Adrenal gland (tissue), 12 donors: ENCODE data around the gene MIPOL1. TPM values are rescaled to one million over a fixed set of nuclear protein-coding genes. Genes with fewer than 3 reads are reported as not detected.

ENCODE experiments used
- DNase-seq, 7 donors: peaks; one replicate each; pipeline ENCODE4 v3.0.0-alpha.2; 2019 to 2020
- H3K27ac ChIP-seq, 5 donors: fragments of 200-600 bp; sonication (generic) in 4 of 5; 1 replicate in 3 of 5; 2 replicates in 2 of 5; pipeline versions ENCODE4 v1.5.1 to v1.8.0; 2016 to 2020; ENCODE audit warnings: mild to moderate bottlenecking in 1 of 5
- H3K27me3 ChIP-seq: fragments of 200-600 bp; 2 replicates; pipeline ENCODE4 v1.8.0; 2021
- H3K36me3 ChIP-seq, 2 donors: fragments of 200-600 bp; replicated peaks in 1 of 2; 1 replicate in 1 of 2; 2 replicates in 1 of 2; pipeline versions ENCODE4 v1.5.1 to v1.8.0; 2018 to 2022
- H3K4me1 ChIP-seq, 2 donors: fragments of 200-600 bp; replicated peaks in 1 of 2; 1 replicate in 1 of 2; 2 replicates in 1 of 2; pipeline versions ENCODE4 v1.5.1 to v1.8.0; 2018 to 2021
- H3K4me3 ChIP-seq, 4 donors: fragments of 200-600 bp; sonication (generic) in 3 of 4; one replicate each; pipeline ENCODE4 v1.5.1; 2016 to 2018
- H3K9me3 ChIP-seq, 3 donors: fragments of 200-600 bp; sonication (generic) in 1 of 3; replicated peaks in 1 of 3; 1 replicate in 2 of 3; 2 replicates in 1 of 3; pipeline versions ENCODE4 v1.5.1 to v1.8.0; 2016 to 2021
- POLR2A ChIP-seq, 2 donors: fragments of 450-650 bp; IDR thresholded peaks; one replicate each; pipeline ENCODE4 v1.6.1; 2017; ENCODE audit warnings: antibody characterized with exemption in 2 of 2, mild to moderate bottlenecking in 2 of 2, moderate library complexity in 1 of 2
- WGBS, 4 donors: extraction: QIAGEN DNeasy Blood & Tissue Kit in 2 of 4; methylation state at CpG; one replicate each; pipeline versions ENCODE4 v1.1.5 to v1.1.7; 2013 to 2017; 5-methylcytosine and 5-hydroxymethylcytosine counted together
- intact Hi-C, 2 donors: fragments of 100-400 bp; cut with DNase I; formaldehyde crosslinking; loops; one replicate each; pipeline versions ENCODE4 v1.14.1 to v1.15.0; 2022 to 2023
- polyA plus RNA-seq, 3 donors: library from polyadenylated mRNA; stranded (reverse); fragments of 200-250 nt in 2 of 3; fragments of 350-450 nt in 1 of 3; fragmentation: Illumina TruSeq in 1 of 3; extraction: RNeasy Lipid Tissue Mini Kit (QIAGEN cat#74804) in 1 of 3; gene quantifications; one replicate each; pipeline ENCODE4 v1.2.3, GENCODE V29; 2013 to 2014
- total RNA-seq, 9 donors: library from RNA; depleted of rRNA in 4 of 9; stranded (reverse); fragments of >200 nt in 4 of 9; fragments of 120-200 nt in 1 of 9; fragmentation: NEBNext Ultra II Directional in 1 of 9; extraction: Animal tissue kit (Norgen Biotek cat#: 25700) in 1 of 9; gene quantifications; one replicate each; pipeline versions ENCODE4 v1.1.0 to v1.2.4, GENCODE V29; 2013 to 2023
- TF ChIP-seq, protein P1 (sequence below), 6 experiments: fragments of 450-650 bp in 4 of 6; fragments of 200-600 bp in 2 of 6; sonication (generic) in 1 of 6; IDR thresholded peaks; 1 replicate in 5 of 6; 2 replicates in 1 of 6; pipeline versions ENCODE4 v1.5.1 to v1.8.0; 2016 to 2021; ENCODE audit warnings: antibody characterized with exemption in 6 of 6, mild to moderate bottlenecking in 2 of 6, moderate library complexity in 1 of 6
- donor health status: healthy with polysubstance abuse.
- donor health status: Bipolar disorder and iron deficiency.
- donor health status: DM: yes; HTN: yes; CAD: no.
- donor health status: DM: no; HTN: no; CAD: no.
- donor health status: DM: no; HTN: no; CAD: no.
- donor health status: DM: yes; HTN: yes; CAD: no.

MIPOL1 gene
- total and polyA plus RNA-seq, 12 donors: 2.6 to 19.1 (median 7.8) TPM

DNA sequence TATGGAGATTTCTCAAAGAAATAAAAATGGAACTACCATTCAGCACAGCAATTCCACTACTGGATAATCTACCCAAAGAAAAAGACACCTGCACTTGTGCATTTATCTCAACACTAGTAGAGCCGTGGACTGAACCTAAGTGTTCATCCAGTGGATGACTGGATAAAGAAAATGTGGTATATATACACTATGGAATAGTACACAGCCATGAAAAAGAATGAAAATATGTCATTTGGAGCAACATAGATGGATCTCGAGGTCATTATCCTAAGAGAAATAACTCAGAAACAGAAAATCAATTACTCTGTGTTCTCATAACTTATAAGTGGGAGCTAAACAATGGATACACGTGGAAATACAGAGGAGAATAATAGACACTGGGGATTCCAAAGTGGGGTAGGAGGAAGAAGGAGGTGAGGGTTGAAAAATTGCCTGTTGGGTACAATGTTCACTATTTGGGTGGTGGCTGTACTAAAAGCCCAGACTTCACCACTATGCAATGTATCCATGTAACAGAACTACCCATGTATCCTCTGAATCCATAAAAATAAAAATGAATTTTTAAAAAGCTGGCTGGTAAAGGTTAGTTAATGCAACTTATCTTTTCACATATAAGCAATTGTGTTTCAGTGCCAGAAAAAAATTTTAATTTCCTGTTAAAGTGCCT is 266.6 kb downstream of the MIPOL1 start:
- WGBS, 4 donors: 86 to 93% (median 90%) methylated on average over 3 of the region's 3 CpGs
- TF ChIP-seq, protein P1, sequence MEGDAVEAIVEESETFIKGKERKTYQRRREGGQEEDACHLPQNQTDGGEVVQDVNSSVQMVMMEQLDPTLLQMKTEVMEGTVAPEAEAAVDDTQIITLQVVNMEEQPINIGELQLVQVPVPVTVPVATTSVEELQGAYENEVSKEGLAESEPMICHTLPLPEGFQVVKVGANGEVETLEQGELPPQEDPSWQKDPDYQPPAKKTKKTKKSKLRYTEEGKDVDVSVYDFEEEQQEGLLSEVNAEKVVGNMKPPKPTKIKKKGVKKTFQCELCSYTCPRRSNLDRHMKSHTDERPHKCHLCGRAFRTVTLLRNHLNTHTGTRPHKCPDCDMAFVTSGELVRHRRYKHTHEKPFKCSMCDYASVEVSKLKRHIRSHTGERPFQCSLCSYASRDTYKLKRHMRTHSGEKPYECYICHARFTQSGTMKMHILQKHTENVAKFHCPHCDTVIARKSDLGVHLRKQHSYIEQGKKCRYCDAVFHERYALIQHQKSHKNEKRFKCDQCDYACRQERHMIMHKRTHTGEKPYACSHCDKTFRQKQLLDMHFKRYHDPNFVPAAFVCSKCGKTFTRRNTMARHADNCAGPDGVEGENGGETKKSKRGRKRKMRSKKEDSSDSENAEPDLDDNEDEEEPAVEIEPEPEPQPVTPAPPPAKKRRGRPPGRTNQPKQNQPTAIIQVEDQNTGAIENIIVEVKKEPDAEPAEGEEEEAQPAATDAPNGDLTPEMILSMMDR (IDR thresholded peaks at IDR 0.05): no peak
- TF ChIP-seq POLR2A (IDR thresholded peaks at IDR 0.05): no peak
- no peaks in the 10 kb centered on the region for H3K4me1 ChIP-seq
- no peaks in the 10 kb centered on the region for H3K9me3 ChIP-seq
- no peak for DNase-seq
- H3K4me3 ChIP-seq: no peak overlapping the region
- intact Hi-C loops: no loop called here
- H3K27me3 ChIP-seq: no peaks in the 10 kb centered on the region
- no peak overlapping the region for H3K27ac ChIP-seq
- H3K36me3 ChIP-seq: no peaks in the 10 kb centered on the region

- TF ChIP-seq, protein P1 (IDR thresholded peaks at IDR 0.05): no peak
- TF ChIP-seq POLR2A (IDR thresholded peaks at IDR 0.05): no peak
- Histone ChIP-seq H3K4me1 (no peaks in the 10 kb centered on the region), H3K27me3 (no peaks in the 10 kb centered on the region), H3K9me3 (no peaks in the 10 kb centered on the region), H3K27ac (no peak overlapping the region), H3K4me3 (no peak overlapping the region), H3K36me3 (no peaks in the 10 kb centered on the region)
- no peak for DNase-seq
- intact Hi-C loops: no loop called here
Measured at GRCh38 chr14:37466003-37466622, 268.4 kb downstream of the MIPOL1 start.

GRCh38 chr14:37466623-37467088 is 268.9 kb downstream of the MIPOL1 start:
- WGBS, 4 donors: 85 to 90% (median 87%) methylated on average over 2 of the region's 2 CpGs
- Histone ChIP-seq H3K27ac (no peak overlapping the region), H3K4me3 (no peak overlapping the region), H3K27me3 (no peaks in the 10 kb centered on the region), H3K36me3 (no peaks in the 10 kb centered on the region), H3K9me3 (no peaks in the 10 kb centered on the region), H3K4me1 (no peaks in the 10 kb centered on the region)
- intact Hi-C loops: no loop called here
- no peak for TF ChIP-seq POLR2A (IDR thresholded peaks at IDR 0.05)
- TF ChIP-seq, protein P1 (IDR thresholded peaks at IDR 0.05): no peak
- no peak for DNase-seq

DNA sequence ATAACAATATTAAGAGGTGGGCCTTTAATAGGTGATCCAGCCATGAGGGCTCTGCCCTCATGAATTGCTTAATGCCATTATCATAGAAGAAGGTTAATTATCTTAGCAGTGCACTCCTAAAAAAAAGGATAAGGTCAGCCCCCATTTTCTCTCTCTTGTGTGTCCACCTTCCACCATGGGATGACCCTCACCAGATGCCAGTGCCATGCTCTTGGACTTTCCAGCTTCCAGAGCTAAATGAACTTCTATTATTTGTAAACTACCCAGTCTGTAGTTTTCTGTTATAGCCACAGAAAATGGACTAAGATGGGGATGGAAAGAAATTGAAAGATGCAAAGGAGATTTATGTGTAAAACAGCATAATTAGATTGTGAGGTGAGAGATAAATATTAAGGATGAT is 271.9 kb downstream of the MIPOL1 start:
- Histone ChIP-seq H3K36me3 (no peaks in the 10 kb centered on the region), H3K4me3 (no peak overlapping the region), H3K4me1 (no peaks in the 10 kb centered on the region), H3K27me3 (no peaks in the 10 kb centered on the region), H3K27ac (no peak overlapping the region), H3K9me3 (no peaks in the 10 kb centered on the region)
- DNase-seq: no peak
- TF ChIP-seq, protein P1 (IDR thresholded peaks at IDR 0.05): no peak
- no peak for TF ChIP-seq POLR2A (IDR thresholded peaks at IDR 0.05)
- intact Hi-C loops: no loop called here
